ENCODE data around the gene STK11.
A peak's percentile ranks its signal among the peaks of the same experiment; 100 is the strongest.

Gene STK11

GRCh38 chr19:1220976-1221903 is 15.7 kb downstream of the STK11 start:
- no peak for TF ChIP-seq SPI1 (IDR thresholded peaks at IDR 0.05; ENCODE audit: borderline replicate concordance, low read depth)
- TF ChIP-seq REST (IDR thresholded peaks at IDR 0.05; ENCODE audit: insufficient replicate concordance, low read depth), result no peak
- peak; percentile 35 for TF ChIP-seq CTCF (IDR thresholded peaks at IDR 0.05; ENCODE audit: insufficient read depth, low read length)
- no peak for DNase-seq (ENCODE audit: low read depth in 1 of 2, low spot score in 1 of 2)
- Histone ChIP-seq H3K4me3 (replicated peaks; ENCODE audit: insufficient read depth, low read length) (no peak overlapping the region), H3K27me3 (ENCODE audit: insufficient read depth, poor library complexity, severe bottlenecking) (no peaks in the 10 kb centered on the region), H3K27ac (replicated peaks) (no peak overlapping the region)

- no peak overlapping the region for H3K27ac ChIP-seq (replicated peaks)
- no peaks in the 10 kb centered on the region for H3K27me3 ChIP-seq (ENCODE audit: insufficient read depth, poor library complexity, severe bottlenecking)
- DNase-seq (ENCODE audit: low read depth in 1 of 2, low spot score in 1 of 2), result no peak
- H3K4me3 ChIP-seq (replicated peaks; ENCODE audit: insufficient read depth, low read length), result no peak overlapping the region
- TF ChIP-seq CTCF (IDR thresholded peaks at IDR 0.05; ENCODE audit: insufficient read depth, low read length) (no peak), GABPA (IDR thresholded peaks at IDR 0.05; ENCODE audit: low read depth) (no peak), POLR2AphosphoS5 (IDR thresholded peaks at IDR 0.05; ENCODE audit: low read depth) (no peak), REST (IDR thresholded peaks at IDR 0.05; ENCODE audit: insufficient replicate concordance, low read depth) (no peak)
These were observed 16.3 kb downstream of the STK11 start for GRCh38 chr19:1221904-1222255.

GRCh38 chr19:1222394-1222793 is 16.8 kb downstream of the STK11 start:
- Histone ChIP-seq H3K27ac (replicated peaks) (no peak overlapping the region), H3K27me3 (ENCODE audit: insufficient read depth, poor library complexity, severe bottlenecking) (no peaks in the 10 kb centered on the region), H3K4me3 (replicated peaks; ENCODE audit: insufficient read depth, low read length) (no peak overlapping the region)
- no peak for DNase-seq (ENCODE audit: low read depth in 1 of 2, low spot score in 1 of 2)
- no peak for TF ChIP-seq SPI1 (IDR thresholded peaks at IDR 0.05; ENCODE audit: borderline replicate concordance, low read depth)
- no peak for TF ChIP-seq GABPA (IDR thresholded peaks at IDR 0.05; ENCODE audit: low read depth)
- no peak for TF ChIP-seq CTCF (IDR thresholded peaks at IDR 0.05; ENCODE audit: insufficient read depth, low read length)
- TF ChIP-seq REST (IDR thresholded peaks at IDR 0.05; ENCODE audit: insufficient replicate concordance, low read depth), result no peak

All from HL-60 (cell line).